Measurements from ENCODE around the gene SMAD4. TPM values are rescaled to one million over a fixed set of nuclear protein-coding genes. Genes with fewer than 3 reads are reported as not detected.
A peak's percentile ranks its signal among the peaks of the same experiment; 100 is the strongest.

The SMAD4 gene
- total RNA-seq, 1 experiment from 2014 or later: 105 TPM

GRCh38 chr18:51110073-51110797 lies 80.2 kb downstream of the SMAD4 start (continued):
- TF ChIP-seq ZMAT4 (CRISPR knock-in tag; IDR thresholded peaks at IDR 0.05): no peak
- TF ChIP-seq ZBTB21 (CRISPR knock-in tag; IDR thresholded peaks at IDR 0.05; ENCODE audit: borderline replicate concordance): no peak
- 0 out of 2 replicates have a peak, but pooled peaks have one; percentile 22 for TF ChIP-seq NR3C1 (CRISPR knock-in tag; conservative IDR thresholded peaks at IDR 0.05; ENCODE audit: low read depth)
- TF ChIP-seq USF1 (CRISPR knock-in tag; IDR thresholded peaks at IDR 0.05): no peak
- no peak for TF ChIP-seq GABPB1 (CRISPR knock-in tag; IDR thresholded peaks at IDR 0.05)
- TF ChIP-seq MYBL2 (CRISPR knock-in tag; IDR thresholded peaks at IDR 0.05): no peak
- TF ChIP-seq ZNF281 (CRISPR knock-in tag; IDR thresholded peaks at IDR 0.05): no peak
- no peak for TF ChIP-seq NR1H2 (CRISPR knock-in tag; IDR thresholded peaks at IDR 0.05)
- no peak for TF ChIP-seq ELF4 (CRISPR knock-in tag; IDR thresholded peaks at IDR 0.05; ENCODE audit: low read depth)
- TF ChIP-seq, protein P1, sequence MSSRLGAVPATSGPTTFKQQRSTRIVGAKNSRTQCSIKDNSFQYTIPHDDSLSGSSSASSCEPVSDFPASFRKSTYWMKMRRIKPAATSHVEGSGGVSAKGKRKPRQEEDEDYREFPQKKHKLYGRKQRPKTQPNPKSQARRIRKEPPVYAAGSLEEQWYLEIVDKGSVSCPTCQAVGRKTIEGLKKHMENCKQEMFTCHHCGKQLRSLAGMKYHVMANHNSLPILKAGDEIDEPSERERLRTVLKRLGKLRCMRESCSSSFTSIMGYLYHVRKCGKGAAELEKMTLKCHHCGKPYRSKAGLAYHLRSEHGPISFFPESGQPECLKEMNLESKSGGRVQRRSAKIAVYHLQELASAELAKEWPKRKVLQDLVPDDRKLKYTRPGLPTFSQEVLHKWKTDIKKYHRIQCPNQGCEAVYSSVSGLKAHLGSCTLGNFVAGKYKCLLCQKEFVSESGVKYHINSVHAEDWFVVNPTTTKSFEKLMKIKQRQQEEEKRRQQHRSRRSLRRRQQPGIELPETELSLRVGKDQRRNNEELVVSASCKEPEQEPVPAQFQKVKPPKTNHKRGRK (CRISPR knock-in tag; IDR thresholded peaks at IDR 0.05; ENCODE audit: borderline replicate concordance): no peak
- no peak for TF ChIP-seq EMX1 (CRISPR knock-in tag; IDR thresholded peaks at IDR 0.05)
- TF ChIP-seq ZNF219 (CRISPR knock-in tag; IDR thresholded peaks at IDR 0.05; ENCODE audit: borderline replicate concordance): no peak
- no peak for TF ChIP-seq HMGA2 (CRISPR knock-in tag; IDR thresholded peaks at IDR 0.05)
- no peak for TF ChIP-seq IRF2 (CRISPR knock-in tag; IDR thresholded peaks at IDR 0.05; ENCODE audit: borderline replicate concordance, low read depth)
- no peak for TF ChIP-seq HMGXB4 (CRISPR knock-in tag; IDR thresholded peaks at IDR 0.05)
- TF ChIP-seq, protein P2, sequence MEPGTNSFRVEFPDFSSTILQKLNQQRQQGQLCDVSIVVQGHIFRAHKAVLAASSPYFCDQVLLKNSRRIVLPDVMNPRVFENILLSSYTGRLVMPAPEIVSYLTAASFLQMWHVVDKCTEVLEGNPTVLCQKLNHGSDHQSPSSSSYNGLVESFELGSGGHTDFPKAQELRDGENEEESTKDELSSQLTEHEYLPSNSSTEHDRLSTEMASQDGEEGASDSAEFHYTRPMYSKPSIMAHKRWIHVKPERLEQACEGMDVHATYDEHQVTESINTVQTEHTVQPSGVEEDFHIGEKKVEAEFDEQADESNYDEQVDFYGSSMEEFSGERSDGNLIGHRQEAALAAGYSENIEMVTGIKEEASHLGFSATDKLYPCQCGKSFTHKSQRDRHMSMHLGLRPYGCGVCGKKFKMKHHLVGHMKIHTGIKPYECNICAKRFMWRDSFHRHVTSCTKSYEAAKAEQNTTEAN (CRISPR knock-in tag; IDR thresholded peaks at IDR 0.05): no peak
- TF ChIP-seq KAT7 (CRISPR knock-in tag; IDR thresholded peaks at IDR 0.05; ENCODE audit: borderline replicate concordance): no peak
- TF ChIP-seq ZNF423 (CRISPR knock-in tag; IDR thresholded peaks at IDR 0.05): no peak
- TF ChIP-seq TEAD1 (CRISPR knock-in tag; IDR thresholded peaks at IDR 0.05): no peak
- TF ChIP-seq ZSCAN18 (CRISPR knock-in tag; IDR thresholded peaks at IDR 0.05): no peak

Measured in WTC11 (cell line).